Activated CD4-positive, alpha-beta T cell treated with anti-CD3 and anti-CD28 coated beads for 48 hours (primary cell): ENCODE measurements around the gene FNBP1L.
A peak's percentile ranks its signal among the peaks of the same experiment; 100 is the strongest.

ENCODE experiments used
- DNase-seq: peaks from one replicate; pipeline ENCODE4 v3.0.0-alpha.2; 2020

Gene FNBP1L

DNA sequence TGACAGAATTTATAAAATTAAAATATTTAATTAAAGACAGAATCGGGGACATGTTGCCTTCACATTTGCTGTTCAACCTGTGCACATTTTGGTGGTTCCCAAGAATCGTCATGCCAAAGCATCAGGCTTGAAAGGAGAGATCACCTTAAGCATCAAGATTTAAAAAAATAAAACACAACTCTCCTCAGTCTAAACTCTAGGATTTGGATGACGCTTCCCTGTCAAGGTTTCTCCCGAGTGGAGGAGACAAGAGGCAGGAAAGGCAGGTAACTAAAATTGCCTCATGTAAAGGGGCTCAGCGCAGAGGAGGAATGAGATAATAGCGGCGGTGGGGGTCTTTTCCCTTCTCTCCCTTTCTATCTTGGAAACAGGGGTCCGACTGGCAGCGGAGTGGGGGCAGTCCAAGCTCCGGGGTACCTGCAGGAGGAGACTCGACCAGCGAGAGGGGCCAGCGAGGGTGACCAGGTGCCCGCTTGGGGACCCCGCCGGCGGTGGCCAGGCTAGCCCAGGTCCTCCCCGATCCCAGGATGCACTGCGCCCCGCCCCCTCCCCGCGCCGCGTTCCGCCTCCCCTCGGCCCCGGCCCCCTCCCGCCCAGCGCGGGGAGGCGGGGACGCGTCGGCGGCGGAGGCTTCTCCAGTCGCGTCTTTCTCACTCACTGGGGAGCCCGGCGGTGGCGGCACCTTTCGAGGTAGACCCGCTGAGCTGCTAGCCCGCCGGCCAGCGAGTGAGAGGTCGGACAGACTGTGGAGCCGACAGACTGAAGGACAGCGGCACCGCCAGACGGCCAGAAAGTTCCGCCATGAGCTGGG is at the start of gene FNBP1L:
TSS of gene FNBP1L (plus strand) at position 638 of the 811 bp plus-strand sequence. CDS start at position 802, 164 bp downstream.
- peak; percentile 67 for DNase-seq

DNA sequence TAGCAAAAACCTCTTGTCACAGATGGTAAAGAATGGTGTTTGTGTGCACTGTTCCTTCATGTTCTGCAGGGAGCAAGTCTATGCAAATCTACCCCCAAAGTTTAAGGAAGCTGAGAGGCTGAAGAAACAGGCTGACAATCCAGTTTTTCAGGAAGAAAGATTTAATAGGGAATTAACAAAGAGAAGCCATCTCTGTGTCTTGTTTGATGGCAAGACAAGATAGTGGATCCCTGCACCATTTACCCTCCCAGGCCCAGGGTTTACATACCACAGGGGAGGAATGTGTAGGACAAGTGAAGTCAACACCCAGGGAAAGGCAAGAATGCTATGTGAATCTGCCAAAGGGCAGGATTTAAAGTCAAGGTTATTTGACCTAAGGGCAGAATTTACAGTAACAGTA is 48.1 kb upstream of the FNBP1L start:
- DNase-seq, result no peak

DNA sequence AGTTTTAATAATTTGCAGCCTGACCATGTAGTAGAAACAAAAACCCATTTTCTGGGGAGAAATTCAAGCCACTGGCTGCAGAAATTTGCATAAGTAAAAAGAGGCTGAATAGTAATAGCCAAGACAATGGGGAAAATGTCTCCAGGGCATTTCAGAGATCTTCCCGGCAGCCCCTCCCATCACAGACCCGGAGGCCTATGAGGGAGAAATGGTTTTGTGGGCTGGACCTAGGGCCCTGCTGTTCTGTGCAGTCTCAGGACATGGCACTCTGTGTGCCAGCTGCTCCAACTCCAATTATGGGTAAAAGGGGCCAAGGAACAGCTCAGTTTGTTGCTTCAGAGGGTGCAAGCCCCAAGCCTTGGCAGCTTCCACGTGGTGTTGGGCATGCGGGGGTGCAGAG is 39.7 kb upstream of the FNBP1L start:
- DNase-seq, result no peak

DNA sequence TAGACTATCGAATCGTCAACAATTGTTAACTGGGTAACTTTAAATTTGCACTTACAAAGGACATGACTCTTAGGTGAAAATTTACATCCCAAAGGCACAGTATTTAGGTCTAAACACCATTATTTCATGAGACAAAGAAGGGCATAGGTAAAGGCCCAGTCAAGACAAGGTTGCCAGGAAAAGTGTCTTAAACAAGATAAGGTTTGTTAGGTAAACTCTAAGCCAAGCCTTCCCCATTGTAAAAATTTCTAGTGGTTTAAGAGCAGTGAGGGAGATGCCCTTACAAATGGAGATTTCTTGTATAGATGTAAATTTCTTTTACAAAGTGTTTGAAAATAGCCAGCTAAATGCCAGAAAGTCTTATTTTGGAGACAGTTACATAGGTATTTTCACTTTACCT is 36.9 kb upstream of the FNBP1L start:
- no peak for DNase-seq

DNA sequence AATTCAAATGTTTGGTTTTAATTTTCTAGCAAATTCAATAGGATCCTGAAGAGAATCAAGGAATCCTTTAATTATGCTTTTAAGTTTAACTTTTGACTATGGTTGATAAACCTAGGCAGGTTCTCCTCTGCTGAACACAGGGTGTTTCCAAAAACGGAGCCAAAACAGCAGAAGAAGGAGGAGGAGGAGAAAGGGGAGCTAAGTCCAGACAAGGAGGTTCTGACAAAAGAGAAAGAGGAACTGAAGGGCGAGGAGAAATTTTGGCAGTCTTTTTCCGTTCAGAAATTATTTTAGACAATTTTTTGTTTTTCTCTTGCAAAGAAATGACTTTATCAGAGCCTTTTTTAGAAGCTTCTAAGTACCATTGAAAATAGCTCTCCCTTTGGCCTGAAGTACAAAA is 33.2 kb upstream of the FNBP1L start:
- DNase-seq, result no peak

DNA sequence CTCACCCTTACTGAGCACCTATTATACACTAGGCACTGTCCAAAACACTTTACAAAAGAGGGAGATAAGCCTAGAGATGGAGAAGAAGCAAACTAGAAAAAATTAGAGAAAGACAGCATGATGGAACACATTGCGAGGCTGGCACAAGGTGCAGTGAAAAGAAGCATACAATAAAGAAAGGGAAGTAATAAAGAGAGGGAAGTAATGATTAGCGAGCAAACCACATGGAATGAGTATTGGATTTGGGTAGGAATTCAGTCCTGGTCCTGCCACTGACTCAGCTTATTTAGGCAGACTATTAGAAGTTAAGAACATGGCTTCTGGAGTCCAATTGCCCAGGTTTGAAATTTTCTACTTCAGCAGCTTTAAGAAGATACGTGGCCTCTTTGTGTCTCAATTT is 32.6 kb upstream of the FNBP1L start:
- no peak for DNase-seq

DNA sequence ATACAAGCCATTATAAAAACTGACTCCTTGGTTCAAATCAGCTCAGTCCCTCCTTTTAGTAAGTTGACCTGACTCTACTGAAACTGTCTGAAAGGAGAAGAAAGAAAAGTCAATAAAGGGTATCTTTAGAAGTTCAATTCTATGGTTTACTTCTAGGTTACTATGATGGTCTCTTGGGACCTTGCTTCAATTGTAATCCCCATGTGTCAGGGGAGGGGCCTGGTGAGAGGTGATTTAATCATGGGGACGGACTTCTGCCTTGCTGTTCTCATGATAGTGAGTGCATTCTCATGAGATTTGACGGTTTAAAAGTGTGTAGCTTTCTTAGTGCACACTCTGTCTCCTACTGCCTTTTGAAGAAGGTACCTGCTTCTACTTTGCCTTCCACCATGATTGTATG is 31.7 kb upstream of the FNBP1L start:
- no peak for DNase-seq

DNA sequence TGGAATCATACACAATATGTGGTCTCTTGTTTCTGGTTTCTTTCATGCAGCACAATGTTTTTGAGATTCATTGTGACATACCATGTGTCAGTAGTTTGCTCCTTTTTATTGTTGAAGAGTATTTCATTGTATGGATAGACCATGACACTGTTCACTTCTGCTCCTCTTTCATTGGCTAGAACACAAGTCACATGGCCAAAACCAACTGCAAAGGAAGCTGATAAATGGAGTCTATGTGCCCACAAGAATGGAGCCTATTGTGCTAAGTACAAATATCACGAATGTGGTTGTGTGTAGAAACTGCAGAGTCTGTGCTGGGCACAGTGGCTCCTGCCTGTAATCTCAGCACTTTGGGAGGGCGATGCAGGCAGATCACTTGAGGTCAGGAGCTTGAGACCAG is 28.6 kb upstream of the FNBP1L start:
- no peak for DNase-seq

DNA sequence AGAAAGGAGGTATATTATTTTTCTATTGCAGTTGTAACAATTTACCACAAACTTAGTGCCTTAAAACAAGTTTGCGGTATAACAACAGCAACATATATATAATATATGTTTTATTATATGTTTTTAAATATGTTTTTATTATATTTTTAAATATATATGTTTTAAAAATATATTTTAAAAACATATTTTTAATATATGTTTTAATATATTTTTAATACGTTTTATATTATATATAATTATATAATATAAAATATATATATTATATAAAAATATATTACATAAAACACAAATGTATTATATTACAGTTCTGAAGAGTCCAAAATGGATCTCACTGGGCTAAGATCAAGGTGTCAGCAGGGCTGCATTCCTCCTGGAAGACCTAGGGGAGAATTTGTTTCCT is 27.5 kb upstream of the FNBP1L start:
- no peak for DNase-seq

DNA sequence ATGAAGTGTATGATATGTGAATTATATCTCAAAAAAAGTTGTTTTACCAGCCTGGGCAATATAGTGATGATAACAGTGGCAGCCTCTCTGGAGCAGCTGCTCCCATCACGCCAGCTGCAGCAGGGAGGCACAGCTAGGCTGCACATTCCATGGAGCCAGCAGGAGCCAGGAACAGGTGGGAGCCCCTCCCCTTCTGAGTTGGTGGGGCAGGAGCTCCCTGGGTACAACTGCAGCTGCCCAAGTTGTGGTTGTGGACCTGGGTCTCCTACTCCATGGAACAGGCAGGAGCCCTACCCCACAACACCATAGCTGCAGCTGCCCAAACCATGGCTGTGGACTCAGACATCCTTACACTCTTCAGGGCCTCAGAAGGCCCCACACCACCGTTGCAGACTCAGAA is 21.7 kb upstream of the FNBP1L start:
- DNase-seq, result no peak

DNA sequence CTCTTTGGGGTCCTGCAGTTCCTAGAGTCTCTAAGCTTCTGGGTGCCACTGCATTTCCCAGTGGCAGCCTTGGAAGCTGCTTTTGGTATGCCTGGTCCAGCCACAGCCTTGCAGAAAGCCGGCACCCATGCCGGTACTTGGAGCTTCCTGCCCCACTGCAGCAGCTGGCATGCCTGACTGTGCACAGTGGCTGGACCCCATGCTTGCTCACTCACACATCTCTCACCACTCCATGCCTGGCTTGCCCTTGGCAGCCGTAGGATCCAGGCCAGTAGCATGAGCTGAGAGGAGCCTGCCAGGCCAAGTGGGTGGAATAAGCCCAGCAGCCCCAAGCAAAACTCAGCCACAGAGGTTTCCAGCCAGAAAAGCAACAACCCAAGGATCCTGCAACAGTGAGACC is 20.3 kb upstream of the FNBP1L start:
- no peak for DNase-seq

DNA sequence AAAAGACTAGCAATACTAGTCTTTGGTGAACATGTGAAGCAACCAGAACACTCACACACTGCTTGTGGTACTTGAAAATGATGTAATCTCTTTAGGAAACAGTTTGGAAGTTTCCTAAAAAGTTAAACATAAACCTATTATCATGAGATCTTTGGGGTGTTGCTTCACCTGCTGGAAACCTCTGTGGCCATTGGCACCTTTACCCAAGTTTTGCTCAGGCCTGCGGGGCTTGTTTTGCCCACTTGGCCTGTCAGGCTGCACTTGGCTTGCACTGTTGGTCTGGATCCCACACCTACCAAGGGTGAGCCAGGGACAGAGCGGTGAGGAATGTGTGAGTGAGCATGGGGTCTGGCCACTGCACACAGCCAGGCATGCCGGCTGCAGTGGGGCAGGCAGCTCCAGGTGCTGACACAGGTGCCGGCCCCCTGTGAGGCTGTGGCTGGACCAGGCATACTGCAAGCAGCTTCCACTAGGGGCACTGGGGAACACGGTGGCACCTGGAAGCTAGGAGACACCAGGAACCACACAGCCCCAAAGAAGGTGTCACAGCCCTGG is 14.4 kb upstream of the FNBP1L start:
- peak; percentile 27 for DNase-seq

DNA sequence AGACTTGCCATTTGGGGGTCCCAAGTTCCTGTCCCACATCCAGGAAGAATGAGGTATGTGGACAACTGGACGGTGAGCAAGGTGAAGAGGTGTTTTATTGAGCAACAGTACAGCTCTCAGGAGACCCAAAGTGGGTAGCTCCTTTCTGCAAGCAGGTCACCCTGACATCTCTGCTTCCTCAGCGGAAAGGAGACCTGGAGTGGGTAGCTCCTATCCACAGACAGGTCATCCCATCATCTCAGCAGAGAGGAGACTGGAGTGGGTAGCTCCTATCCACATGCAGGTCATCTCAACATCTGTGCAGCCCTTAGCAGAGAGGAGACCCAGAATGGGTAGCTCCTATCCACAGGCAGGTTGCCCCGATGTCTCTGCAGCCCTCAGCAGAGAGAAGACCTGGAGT is 13.8 kb upstream of the FNBP1L start:
- no peak for DNase-seq

DNA sequence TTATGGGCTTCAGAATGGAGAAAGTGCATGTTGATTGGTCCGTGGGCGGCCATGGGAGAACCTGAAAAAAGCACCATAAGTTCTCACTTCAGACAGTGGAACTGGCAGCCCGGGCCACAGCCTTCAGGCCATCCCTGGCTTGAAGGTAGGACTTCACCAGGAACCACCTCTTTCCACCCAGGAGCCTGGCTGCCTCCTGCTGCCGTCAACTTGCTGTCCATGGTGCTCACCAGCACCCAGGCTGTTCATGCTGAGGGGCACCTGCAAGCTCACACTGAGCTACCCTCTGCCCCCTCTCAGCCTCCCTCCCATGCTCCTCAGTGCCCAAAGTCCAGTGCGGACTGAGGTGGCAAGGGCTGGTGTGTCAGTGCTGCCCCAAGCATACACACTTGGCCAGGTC is 12.9 kb upstream of the FNBP1L start:
- no peak for DNase-seq

DNA sequence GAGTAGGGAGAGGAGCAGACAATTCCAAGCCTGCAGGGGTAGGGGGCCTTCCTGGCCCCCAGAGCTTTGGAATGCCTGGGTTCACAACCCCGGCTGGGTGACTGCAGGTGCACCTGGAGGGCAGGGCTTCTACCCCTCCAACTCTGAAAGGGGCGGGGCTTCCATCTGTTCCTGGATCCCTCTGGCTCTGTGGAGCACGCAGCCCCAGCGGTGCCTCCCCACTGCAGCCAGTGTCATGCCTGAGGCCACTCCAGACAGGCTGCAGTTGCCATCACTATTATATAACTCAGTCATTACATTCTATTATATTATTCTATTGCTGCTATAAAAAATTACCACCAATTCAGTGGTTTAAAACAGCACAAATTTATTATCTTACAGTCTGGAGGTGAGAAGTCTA is 12.5 kb upstream of the FNBP1L start:
- DNase-seq, result no peak

DNA sequence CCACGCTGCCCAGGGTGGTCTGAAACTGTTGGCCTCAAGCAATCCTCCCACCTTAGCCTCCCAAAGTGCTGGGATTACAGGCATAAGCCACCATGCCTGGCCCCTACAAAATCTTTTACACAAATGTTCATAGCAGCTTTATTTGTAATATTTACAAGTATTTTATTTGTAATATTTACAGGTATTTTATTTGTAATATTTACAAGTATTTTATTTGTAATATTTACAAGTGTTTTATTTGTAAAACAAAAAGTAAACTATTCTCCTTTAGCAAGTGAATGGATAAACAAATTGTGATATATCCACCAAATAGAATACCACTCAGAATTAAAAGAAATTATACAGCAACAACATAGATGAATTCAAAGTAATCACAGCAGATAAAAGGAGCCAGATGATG is 11.4 kb upstream of the FNBP1L start:
- no peak for DNase-seq

DNA sequence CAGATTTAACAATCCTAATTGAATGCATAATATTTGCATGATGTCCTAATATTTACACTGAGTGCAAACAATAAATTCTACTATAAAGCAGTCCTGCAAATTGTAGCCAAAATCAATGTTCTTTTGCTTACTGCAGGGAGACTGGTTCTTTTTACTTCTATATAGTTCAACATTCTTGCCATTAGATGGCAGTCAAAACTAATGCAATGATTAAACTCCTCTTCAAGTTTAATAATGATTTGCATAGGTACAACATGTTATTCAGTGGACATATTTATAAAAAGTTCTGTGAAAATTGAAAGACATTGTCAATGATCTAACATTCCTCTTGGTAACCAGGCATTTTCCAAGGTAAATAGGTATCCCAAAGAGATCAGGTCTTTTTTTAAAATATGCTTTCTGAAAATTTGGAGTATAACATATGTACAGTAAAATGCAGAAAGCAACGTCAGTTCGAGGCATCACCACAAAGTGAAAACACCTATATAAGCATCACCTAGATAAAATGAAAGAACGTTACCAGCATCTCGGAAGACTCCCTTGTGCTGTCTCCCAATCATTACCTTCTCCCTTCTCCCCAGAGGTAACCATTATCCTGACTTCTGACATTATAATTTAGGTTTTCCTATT is 9.8 kb upstream of the FNBP1L start:
- DNase-seq, result no peak

DNA sequence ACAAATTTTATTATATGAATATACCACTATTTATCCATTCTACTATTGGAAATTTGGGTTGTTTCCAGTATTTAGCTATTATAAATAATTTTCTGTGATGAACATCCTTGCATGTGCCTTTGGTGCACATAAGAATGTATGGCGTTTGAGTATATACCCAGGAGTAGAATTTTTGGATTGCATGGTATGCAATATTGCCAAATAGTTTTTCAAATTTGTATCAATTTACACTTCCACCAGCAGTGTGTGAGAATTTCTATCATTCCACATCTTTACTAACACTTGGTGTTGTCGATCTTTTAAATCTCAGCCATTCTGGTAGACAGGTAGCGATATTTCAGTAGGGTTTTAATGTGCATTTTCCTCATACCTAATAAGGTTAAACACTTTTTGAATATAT is 9.2 kb upstream of the FNBP1L start:
- no peak for DNase-seq

DNA sequence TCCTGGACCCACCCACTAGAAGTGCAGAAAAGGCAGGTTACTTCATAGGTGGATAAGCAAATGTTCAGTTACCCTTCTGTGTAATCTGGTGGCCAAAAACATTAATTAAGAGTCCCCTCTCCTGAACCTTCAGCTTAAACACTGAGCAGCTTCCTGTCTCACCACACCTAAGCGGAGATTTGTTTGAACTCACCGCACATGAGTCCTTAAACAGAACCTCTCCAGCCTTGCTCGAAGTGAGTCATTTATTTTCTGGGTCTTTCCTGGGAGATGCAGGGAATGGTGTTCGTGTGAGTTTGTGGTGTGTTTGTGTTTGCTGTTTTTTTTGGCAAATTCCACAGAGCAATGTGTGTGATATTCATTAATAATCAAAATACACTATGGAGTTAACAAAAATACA is 7.6 kb upstream of the FNBP1L start:
- DNase-seq, result no peak

DNA sequence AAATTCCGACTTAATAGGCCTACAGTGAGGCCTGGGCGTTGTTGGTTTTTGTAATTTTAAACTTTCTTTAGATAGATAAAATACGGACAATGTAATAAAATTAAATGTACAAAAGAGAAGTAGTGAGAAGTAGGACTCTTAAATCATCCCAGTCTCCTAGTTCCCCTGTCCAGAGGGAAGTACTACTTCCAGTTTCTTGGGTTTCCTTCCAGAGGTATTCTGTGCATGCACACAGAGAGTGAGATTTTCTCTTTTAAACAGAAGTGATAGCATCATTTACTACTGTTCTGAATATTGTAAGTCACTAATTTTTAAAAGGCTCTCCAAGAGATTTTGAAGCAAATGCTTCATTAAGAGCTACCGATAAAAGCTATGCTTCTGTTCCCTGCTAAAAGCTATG is 7.2 kb upstream of the FNBP1L start:
- no peak for DNase-seq

DNA sequence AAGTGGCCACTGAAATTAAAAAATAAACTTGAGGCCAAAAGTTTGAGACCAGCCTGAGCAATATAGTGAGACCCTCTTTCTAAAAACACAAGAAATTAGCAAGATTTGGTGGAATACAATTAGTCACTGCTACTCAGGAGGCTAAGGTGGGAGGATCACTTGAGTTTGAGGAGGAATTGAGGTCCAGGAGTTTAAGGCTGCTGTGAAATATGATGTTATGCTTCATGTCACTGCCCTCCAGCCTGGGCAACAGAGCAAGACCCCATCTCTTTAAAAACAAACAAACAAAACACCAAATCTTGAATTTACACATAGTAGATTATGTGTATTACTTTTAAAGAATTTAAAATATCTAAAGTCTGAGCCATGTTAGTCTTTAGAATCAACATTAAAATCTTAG is 6.3 kb upstream of the FNBP1L start:
- no peak for DNase-seq

DNA sequence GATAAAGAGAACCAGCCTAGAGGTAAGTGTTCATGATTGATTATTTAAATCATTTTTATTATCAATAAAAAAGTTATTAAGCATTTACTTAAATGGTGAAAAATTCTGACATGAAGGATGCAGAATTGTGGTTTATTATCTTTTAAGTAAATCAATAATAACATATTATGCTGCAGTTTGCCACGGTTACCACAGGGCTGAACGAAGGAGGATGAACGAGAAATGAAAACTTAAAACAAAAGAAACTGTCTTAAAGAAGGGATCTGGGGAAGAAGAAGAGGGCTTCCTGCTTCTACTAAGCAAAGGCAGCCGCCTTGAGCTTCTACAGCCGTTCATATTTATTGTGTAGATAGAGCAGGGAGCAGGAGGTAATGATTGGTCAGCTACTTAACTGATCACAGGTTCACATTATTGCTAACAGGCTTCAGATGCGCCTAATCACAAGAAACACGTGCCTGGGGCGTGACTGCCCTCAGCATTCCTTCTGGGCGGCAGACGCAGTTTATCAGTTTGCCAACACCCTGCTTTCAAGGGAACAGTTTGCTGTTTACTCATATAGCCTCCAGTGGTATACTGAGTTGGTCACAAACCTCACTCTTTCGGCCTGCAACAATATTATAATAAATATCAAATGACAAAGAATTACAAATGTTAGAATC is 5.8 kb upstream of the FNBP1L start:
- no peak for DNase-seq

DNA sequence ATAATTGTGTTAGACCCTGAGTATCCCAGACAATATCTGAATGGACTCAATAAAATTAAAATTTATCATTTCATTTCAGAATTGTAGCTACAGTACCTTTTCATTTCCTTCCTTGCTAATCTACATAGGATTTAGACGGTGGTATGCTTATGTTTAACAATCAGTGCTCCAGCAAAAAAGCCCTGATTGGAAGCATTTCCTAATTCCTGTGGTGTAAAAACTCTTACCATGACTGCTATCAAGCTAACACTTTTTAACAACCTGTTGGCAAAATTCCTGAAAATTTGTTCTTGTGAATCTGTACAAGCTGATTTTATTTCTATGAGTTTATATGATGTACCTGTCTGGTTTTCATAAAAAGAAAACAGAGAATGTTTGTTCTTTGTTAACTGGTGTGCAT is 5.2 kb upstream of the FNBP1L start:
- no peak for DNase-seq

DNA sequence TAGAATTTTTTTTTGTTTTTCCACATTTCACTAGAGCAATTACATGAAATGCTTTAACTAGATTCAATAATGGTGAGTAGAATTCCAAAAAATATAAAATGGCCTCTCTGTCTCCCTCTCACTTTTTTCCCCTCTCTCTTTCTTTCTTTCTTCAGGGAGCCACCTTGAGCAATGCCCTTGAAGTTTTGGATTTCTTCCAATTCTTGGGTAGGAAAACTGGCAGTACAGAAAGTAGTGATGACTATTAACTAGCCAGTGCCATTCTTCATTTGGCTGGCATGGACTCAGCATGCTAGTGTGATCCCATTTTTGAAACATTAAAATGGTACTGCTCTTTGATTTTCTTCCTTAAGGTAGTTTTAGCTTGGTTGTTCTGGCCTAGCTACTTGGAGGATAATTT is 4.5 kb upstream of the FNBP1L start:
- no peak for DNase-seq
